BJ (cell line): ENCODE measurements around the gene CHPF2. TPM values are rescaled to one million over a fixed set of nuclear protein-coding genes. Genes with fewer than 3 reads are reported as not detected.

Source experiments
- CTCF ChIA-PET: fragments of 350-600 bp; formaldehyde crosslinking; extraction: SDS; loops from one replicate; lab custom pipeline; 2021; ENCODE audit warnings: antibody characterized with exemption, inconsistent platforms; lab: Yijun Ruan, JAX
- POLR2A ChIA-PET: fragments of 300-600 bp; sonication (Branson Sonifier 250); formaldehyde crosslinking; extraction: SDS; loops from one replicate; lab custom pipeline; 2021; ENCODE audit warnings: antibody characterized with exemption; lab: Charles Lee
- DNase-seq: peaks from one replicate; pipeline ENCODE4 v3.0.0-alpha.2; 2011; ENCODE audit warnings: low read depth
- H3K27me3 ChIP-seq: 2 replicates; pipeline ENCODE4 v1.6.0; 2011; ENCODE audit warnings: low read length; ENCODE audit not compliant: control insufficient read depth, insufficient read depth
- H3K36me3 ChIP-seq: 2 replicates; pipeline ENCODE4 v1.5.1; 2011; ENCODE audit warnings: low read length; ENCODE audit not compliant: control insufficient read depth, insufficient read depth
- H3K4me3 ChIP-seq: 2 replicates; pipeline ENCODE4 v1.5.1; 2011; ENCODE audit warnings: low read depth, mild to moderate bottlenecking, control low read depth, low read length
- polyA plus RNA-seq: library from polyadenylated mRNA; depleted of rRNA; stranded (reverse); fragments of >200 nt; gene quantifications from 2 replicates; pipeline ENCODE4 v1.2.3, GENCODE V29; 2011
- TF ChIP-seq, protein P1 (sequence below): IDR thresholded peaks from 2 replicates; pipeline ENCODE4 v1.5.1; 2011; ENCODE audit warnings: low read depth, mild to moderate bottlenecking, control low read depth, inconsistent platforms, low read length, moderate library complexity; ENCODE audit not compliant: insufficient read depth

CHPF2 gene
- polyA plus RNA-seq, 1 experiment, result 42.6 TPM

- POLR2A ChIA-PET, result no interaction called here
- Histone ChIP-seq H3K27me3 (no peaks in the 10 kb centered on the region), H3K4me3 (peak overlapping the region; percentile 97), H3K36me3 (peaks cover 24% of the 10 kb centered on the region)
- DNase-seq, result no peak
- TF ChIP-seq, protein P1, sequence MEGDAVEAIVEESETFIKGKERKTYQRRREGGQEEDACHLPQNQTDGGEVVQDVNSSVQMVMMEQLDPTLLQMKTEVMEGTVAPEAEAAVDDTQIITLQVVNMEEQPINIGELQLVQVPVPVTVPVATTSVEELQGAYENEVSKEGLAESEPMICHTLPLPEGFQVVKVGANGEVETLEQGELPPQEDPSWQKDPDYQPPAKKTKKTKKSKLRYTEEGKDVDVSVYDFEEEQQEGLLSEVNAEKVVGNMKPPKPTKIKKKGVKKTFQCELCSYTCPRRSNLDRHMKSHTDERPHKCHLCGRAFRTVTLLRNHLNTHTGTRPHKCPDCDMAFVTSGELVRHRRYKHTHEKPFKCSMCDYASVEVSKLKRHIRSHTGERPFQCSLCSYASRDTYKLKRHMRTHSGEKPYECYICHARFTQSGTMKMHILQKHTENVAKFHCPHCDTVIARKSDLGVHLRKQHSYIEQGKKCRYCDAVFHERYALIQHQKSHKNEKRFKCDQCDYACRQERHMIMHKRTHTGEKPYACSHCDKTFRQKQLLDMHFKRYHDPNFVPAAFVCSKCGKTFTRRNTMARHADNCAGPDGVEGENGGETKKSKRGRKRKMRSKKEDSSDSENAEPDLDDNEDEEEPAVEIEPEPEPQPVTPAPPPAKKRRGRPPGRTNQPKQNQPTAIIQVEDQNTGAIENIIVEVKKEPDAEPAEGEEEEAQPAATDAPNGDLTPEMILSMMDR, result no peak
- CTCF ChIA-PET, result interaction anchor here (0.6 to 3.5 kb wide), 3 partner anchors 10 to 1473 kb away, joined by 3 to 15 read pairs (median 11); no protein-coding TSS in a partner anchor
Measured at GRCh38 chr7:151233804-151234203, 1.5 kb downstream of the CHPF2 start.

- TF ChIP-seq, protein P1, result no peak
- CTCF ChIA-PET, result interaction anchor here (2.4 to 3.5 kb wide), 2 partner anchors 9 to 11 kb away, joined by 11 to 15 read pairs; no protein-coding TSS in a partner anchor
- DNase-seq, result no peak
- POLR2A ChIA-PET, result no interaction called here
- peaks cover 31% of the 10 kb centered on the region for H3K36me3 ChIP-seq
- H3K4me3 ChIP-seq, result no peak overlapping the region
- H3K27me3 ChIP-seq, result no peaks in the 10 kb centered on the region
Measured at GRCh38 chr7:151235091-151235787, 3.0 kb downstream of the CHPF2 start.

DNA sequence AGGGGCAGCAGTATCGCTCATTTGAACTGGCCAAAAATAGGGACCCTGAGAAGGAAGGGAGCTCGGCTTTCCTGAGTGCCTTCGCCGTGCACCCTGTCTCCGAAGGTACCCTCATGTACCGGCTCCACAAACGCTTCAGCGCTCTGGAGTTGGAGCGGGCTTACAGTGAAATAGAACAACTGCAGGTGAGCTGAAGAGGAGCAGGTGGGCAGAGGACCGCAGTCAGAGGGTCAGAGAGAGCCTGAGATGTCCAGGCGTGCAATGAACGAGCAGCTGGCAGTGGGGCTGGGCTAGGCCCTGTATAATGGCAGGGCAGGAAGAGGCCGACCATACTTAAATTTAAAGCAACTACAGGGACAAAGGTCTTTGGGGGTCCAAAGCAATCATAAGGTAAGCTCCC, 4.1 kb downstream of the CHPF2 start:
- H3K4me3 ChIP-seq, result no peak overlapping the region
- peaks cover 37% of the 10 kb centered on the region for H3K36me3 ChIP-seq
- ChIA-PET POLR2A (interaction anchor here (0.9 kb wide), 1 partner anchor 9 kb away, joined by 3 read pairs; the partner anchor contains the start of gene ABCF2), CTCF (interaction anchor here (1.1 to 2.2 kb wide), 3 partner anchors 11 to 26 kb away, joined by 3 to 15 read pairs (median 5); no protein-coding TSS in a partner anchor)
- no peak for DNase-seq
- H3K27me3 ChIP-seq, result no peaks in the 10 kb centered on the region
- TF ChIP-seq, protein P1, result no peak

GRCh38 chr7:151237244-151238189, 5.2 kb downstream of the CHPF2 start:
- peaks cover 41% of the 10 kb centered on the region for H3K36me3 ChIP-seq
- no peak overlapping the region for H3K4me3 ChIP-seq

More at GRCh38 chr7:151237244-151238189, 5.2 kb downstream of the CHPF2 start:
- ChIA-PET CTCF (interaction anchor here (0.6 to 2.2 kb wide), 3 partner anchors 9 to 329 kb away, joined by 3 to 15 read pairs (median 5); no protein-coding TSS in a partner anchor), POLR2A (interaction anchor here (0.9 kb wide), 1 partner anchor 10 kb away, joined by 3 read pairs; the partner anchor contains the start of gene ABCF2)
- no peaks in the 10 kb centered on the region for H3K27me3 ChIP-seq
- TF ChIP-seq, protein P1, result no peak
- no peak for DNase-seq
